HepG2 (cell line): ENCODE results near the gene GRM1. TPM values are rescaled to one million over a fixed set of nuclear protein-coding genes. Genes with fewer than 3 reads are reported as not detected.

Source experiments
- ATM ChIP-seq: fragments of 450-650 bp; IDR thresholded peaks from 2 replicates; pipeline ENCODE4 v1.7.1; 2017; ENCODE audit warnings: mild to moderate bottlenecking, borderline replicate concordance
- EP300 ChIP-seq, 3 experiments: sonication (generic) in 1 of 3; formaldehyde crosslinking in 1 of 3; IDR thresholded peaks; 2 replicates each; pipeline versions ENCODE4 v1.5.1 to v1.6.1; 2011 to 2020; ENCODE audit warnings: low read depth in 2 of 3, low read length in 2 of 3, borderline replicate concordance in 1 of 3, improper control_type of control experiment in 1 of 3, mild to moderate bottlenecking in 1 of 3, missing genetic modification reagents in 1 of 3, moderate library complexity in 1 of 3
- FOXJ3 ChIP-seq: sonication (generic); formaldehyde crosslinking; IDR thresholded peaks from 2 replicates; pipeline ENCODE4 v1.4.0; 2020; ENCODE audit warnings: missing genetic modification reagents, mild to moderate bottlenecking, borderline replicate concordance
- GFI1 ChIP-seq: sonication (generic); formaldehyde crosslinking; IDR thresholded peaks from 2 replicates; pipeline ENCODE4 v1.5.0; 2020; ENCODE audit warnings: missing genetic modification reagents, mild to moderate bottlenecking, borderline replicate concordance
- HES4 ChIP-seq: sonication (generic); formaldehyde crosslinking; IDR thresholded peaks from 2 replicates; pipeline ENCODE4 v1.9.0; 2021; ENCODE audit warnings: mild to moderate bottlenecking, missing genetic modification reagents, borderline replicate concordance
- KDM2A ChIP-seq: sonication (generic); formaldehyde crosslinking; IDR thresholded peaks from 2 replicates; pipeline ENCODE4 v1.4.0; 2020; ENCODE audit warnings: low read depth, missing genetic modification reagents, borderline replicate concordance
- MAFG ChIP-seq: sonication (generic); formaldehyde crosslinking; IDR thresholded peaks from 2 replicates; pipeline ENCODE4 v1.5.1; 2020; ENCODE audit warnings: mild to moderate bottlenecking, missing genetic modification reagents
- NFYB ChIP-seq: sonication (generic); formaldehyde crosslinking; IDR thresholded peaks from 2 replicates; pipeline ENCODE4 v1.4.0; 2020; ENCODE audit warnings: missing genetic modification reagents
- PCBP1 ChIP-seq: fragments of 200-400 bp; formaldehyde crosslinking; IDR thresholded peaks from 2 replicates; pipeline ENCODE4 v1.6.1; 2017; ENCODE audit warnings: mild to moderate bottlenecking, low read depth, low read length, borderline replicate concordance
- RAD21 ChIP-seq: fragments of 450-650 bp; formaldehyde crosslinking; IDR thresholded peaks from 2 replicates; pipeline ENCODE4 v1.5.0; 2020; ENCODE audit warnings: mild to moderate bottlenecking
- SALL2 ChIP-seq: sonication (generic); formaldehyde crosslinking; IDR thresholded peaks from 2 replicates; pipeline ENCODE4 v1.8.1; 2023; ENCODE audit warnings: mild to moderate bottlenecking, missing genetic modification reagents, inconsistent platforms
- SATB2 ChIP-seq: sonication (generic); formaldehyde crosslinking; IDR thresholded peaks from 2 replicates; pipeline ENCODE4 v1.5.0; 2020; ENCODE audit warnings: missing genetic modification reagents
- SP1 ChIP-seq, 2 experiments: fragments of 450-650 bp in 1 of 2; sonication (generic) in 1 of 2; formaldehyde crosslinking in 1 of 2; IDR thresholded peaks; 2 replicates each; pipeline versions ENCODE4 v1.4.0 to v1.6.1; 2016 to 2020; ENCODE audit warnings: missing genetic modification reagents in 1 of 2
- YEATS2 ChIP-seq: sonication (generic); formaldehyde crosslinking; IDR thresholded peaks from 2 replicates; pipeline ENCODE4 v1.4.0; 2020; ENCODE audit warnings: missing genetic modification reagents, borderline replicate concordance
- ZNF431 ChIP-seq: sonication (generic); formaldehyde crosslinking; IDR thresholded peaks from 2 replicates; pipeline ENCODE4 v1.9.0; 2022; ENCODE audit warnings: missing genetic modification reagents, low read depth, mild to moderate bottlenecking, borderline replicate concordance
- ZNF569 ChIP-seq: sonication (generic); formaldehyde crosslinking; IDR thresholded peaks from 2 replicates; pipeline ENCODE4 v1.5.0; 2020; ENCODE audit warnings: mild to moderate bottlenecking, missing genetic modification reagents, moderate library complexity, borderline replicate concordance
- ZNF605 ChIP-seq: sonication (generic); formaldehyde crosslinking; IDR thresholded peaks from 2 replicates; pipeline ENCODE4 v1.8.0; 2022; ENCODE audit warnings: mild to moderate bottlenecking, missing genetic modification reagents
- ZNF703 ChIP-seq: sonication (generic); formaldehyde crosslinking; IDR thresholded peaks from 2 replicates; pipeline ENCODE4 v1.5.1; 2020; ENCODE audit warnings: missing genetic modification reagents, mild to moderate bottlenecking, moderate library complexity, borderline replicate concordance
- ZNF878 ChIP-seq: sonication (generic); formaldehyde crosslinking; IDR thresholded peaks from 2 replicates; pipeline ENCODE4 v1.8.1; 2023; ENCODE audit warnings: mild to moderate bottlenecking, missing genetic modification reagents, moderate library complexity
- ZSCAN12 ChIP-seq: sonication (generic); formaldehyde crosslinking; IDR thresholded peaks from 2 replicates; pipeline ENCODE4 v1.9.0; 2021; ENCODE audit warnings: mild to moderate bottlenecking, missing genetic modification reagents
- polyA plus RNA-seq, 8 experiments: library from polyadenylated mRNA; depleted of rRNA in 3 of 8; stranded (reverse) in 7 of 8; unstranded in 1 of 8; fragments of >200 nt; fragmentation: Illumina TruSeq in 4 of 8; extraction: Trizol in 4 of 8; gene quantifications; 2 replicates each; pipeline versions ENCODE4 v1.2.1 to v1.2.3, GENCODE V29; 2011 to 2016; ENCODE audit warnings: low read depth in 4 of 8, missing spikeins in 1 of 8, mixed read lengths in 1 of 8; ENCODE audit not compliant: insufficient read depth in 1 of 8
- total RNA-seq, 5 experiments: library from RNA; depleted of rRNA; stranded (reverse); fragments of >200 nt; fragmentation: Illumina TruSeq; extraction: Trizol; gene quantifications; 2 replicates each; pipeline ENCODE4 v1.2.3, GENCODE V29; 2016; ENCODE audit warnings: low read depth in 1 of 5
- TF ChIP-seq, protein P1 (sequence below): sonication (generic); formaldehyde crosslinking; IDR thresholded peaks from 2 replicates; pipeline ENCODE4 v1.4.0; 2020; ENCODE audit warnings: mild to moderate bottlenecking, low read depth, missing genetic modification reagents
- TF ChIP-seq, protein P2 (sequence below): sonication (generic); formaldehyde crosslinking; IDR thresholded peaks from 2 replicates; pipeline ENCODE4 v1.8.0; 2022; ENCODE audit warnings: missing genetic modification reagents, mild to moderate bottlenecking, inconsistent platforms, borderline replicate concordance

Gene GRM1
- total and polyA plus RNA-seq, 2 of the 13 experiments (the other 11 are each of a cell fraction or from before 2014, with no cell fraction given), result 0.09 TPM; not detected in 1

DNA sequence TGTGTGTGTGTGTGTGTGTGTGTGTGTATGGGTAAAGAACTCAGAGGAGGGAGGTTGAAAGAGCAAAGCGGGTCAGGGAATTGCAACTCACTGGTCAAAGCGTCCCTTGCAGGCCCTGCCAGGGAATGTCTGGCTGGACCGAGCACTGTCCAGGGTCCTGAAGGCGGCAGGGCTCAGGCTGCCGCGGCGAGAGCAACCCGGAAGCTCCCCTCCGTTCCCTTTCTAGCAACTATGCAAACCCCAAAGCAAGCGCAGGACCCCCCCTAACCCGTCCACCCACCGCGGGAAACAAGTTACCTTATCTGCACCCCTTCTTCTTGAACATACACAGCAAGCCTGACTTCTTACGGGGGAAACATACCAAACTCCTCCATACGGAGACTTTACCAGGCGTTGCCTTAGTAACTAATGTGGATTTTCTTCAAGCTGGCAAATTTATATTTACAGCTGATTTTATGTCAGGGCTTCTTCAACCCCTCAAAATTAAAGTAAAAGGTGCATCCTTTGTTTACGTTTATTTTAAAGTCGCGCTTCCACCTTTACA, 538 bp upstream of the GRM1 start (continued):
- TF ChIP-seq ZNF569 (CRISPR knock-in tag) (0 out of 2 replicates have a peak, but pooled peaks have one; percentile 38), PCBP1 (no peak), SP1 (IDR thresholded peaks at IDR 0.05) (no peak), SP1 (CRISPR knock-in tag; IDR thresholded peaks at IDR 0.05) (no peak), ATM (no peak), SALL2 (CRISPR knock-in tag) (peak; percentile 98), ZNF431 (CRISPR knock-in tag) (peak; percentile 73; the same call in 1 of the 2 replicates), GFI1 (peak; percentile 42; the same call in 1 of the 2 replicates), RAD21 (no peak), ZNF703 (CRISPR knock-in tag) (no peak), HES4 (CRISPR knock-in tag) (peak; percentile 92), ZSCAN12 (CRISPR knock-in tag) (peak; percentile 98), ZNF878 (CRISPR knock-in tag) (peak; percentile 86), NFYB (0 out of 2 replicates have a peak, but pooled peaks have one; percentile 29), YEATS2 (peak; percentile 52; the same call in 1 of the 2 replicates), MAFG (CRISPR knock-in tag) (peak; percentile 53; the same call in 1 of the 2 replicates), EP300 (IDR thresholded peaks at IDR 0.05; ENCODE audit: low read depth in 2 of 2, low read length in 2 of 2) (no peak), EP300 (CRISPR knock-in tag; IDR thresholded peaks at IDR 0.05; ENCODE audit: borderline replicate concordance) (no peak), KDM2A (CRISPR knock-in tag) (peak; percentile 86), SATB2 (CRISPR knock-in tag) (peak; percentile 99), ZNF605 (CRISPR knock-in tag) (peak; percentile 91), FOXJ3 (CRISPR knock-in tag) (no peak)
- TF ChIP-seq, protein P1, sequence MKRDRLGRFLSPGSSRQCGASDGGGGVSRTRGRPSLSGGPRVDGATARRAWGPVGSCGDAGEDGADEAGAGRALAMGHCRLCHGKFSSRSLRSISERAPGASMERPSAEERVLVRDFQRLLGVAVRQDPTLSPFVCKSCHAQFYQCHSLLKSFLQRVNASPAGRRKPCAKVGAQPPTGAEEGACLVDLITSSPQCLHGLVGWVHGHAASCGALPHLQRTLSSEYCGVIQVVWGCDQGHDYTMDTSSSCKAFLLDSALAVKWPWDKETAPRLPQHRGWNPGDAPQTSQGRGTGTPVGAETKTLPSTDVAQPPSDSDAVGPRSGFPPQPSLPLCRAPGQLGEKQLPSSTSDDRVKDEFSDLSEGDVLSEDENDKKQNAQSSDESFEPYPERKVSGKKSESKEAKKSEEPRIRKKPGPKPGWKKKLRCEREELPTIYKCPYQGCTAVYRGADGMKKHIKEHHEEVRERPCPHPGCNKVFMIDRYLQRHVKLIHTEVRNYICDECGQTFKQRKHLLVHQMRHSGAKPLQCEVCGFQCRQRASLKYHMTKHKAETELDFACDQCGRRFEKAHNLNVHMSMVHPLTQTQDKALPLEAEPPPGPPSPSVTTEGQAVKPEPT, result 0 out of 2 replicates have a peak, but pooled peaks have one; percentile 52
- TF ChIP-seq, protein P2, sequence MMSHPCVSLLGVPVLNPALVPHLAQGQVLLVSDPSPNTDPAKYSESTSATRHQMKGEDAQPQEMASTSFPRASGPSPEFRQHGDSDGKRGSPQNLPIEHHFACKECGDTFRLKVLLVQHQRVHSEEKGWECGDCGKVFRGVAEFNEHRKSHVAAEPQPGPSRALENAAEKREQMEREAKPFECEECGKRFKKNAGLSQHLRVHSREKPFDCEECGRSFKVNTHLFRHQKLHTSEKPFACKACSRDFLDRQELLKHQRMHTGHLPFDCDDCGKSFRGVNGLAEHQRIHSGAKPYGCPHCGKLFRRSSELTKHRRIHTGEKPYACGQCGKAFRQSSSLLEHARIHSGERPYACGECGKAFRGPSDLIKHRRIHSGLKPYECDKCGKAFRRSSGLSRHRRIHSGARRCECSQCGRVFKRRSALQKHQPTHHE (CRISPR knock-in tag), result peak; percentile 76; the same call in 1 of the 2 replicates
